ENCODE measurements around the gene SMURF2. TPM values are rescaled to one million over a fixed set of nuclear protein-coding genes. Genes with fewer than 3 reads are reported as not detected.

The SMURF2 gene
- total and polyA plus RNA-seq, 9 of the 15 experiments (the other 6 are each of a cell fraction or from before 2014, with no cell fraction given): 3.8 to 22.0 (median 14.8) TPM

- TF ChIP-seq ZNF609 (CRISPR knock-in tag; IDR thresholded peaks at IDR 0.05; ENCODE audit: borderline replicate concordance): no peak
- TF ChIP-seq SRSF9 (IDR thresholded peaks at IDR 0.05; ENCODE audit: borderline replicate concordance, low read depth, low read length): no peak
- no peak for TF ChIP-seq MAFG (tag; conservative IDR thresholded peaks at IDR 0.05)
- TF ChIP-seq YY1 (IDR thresholded peaks at IDR 0.05; ENCODE audit: borderline replicate concordance in 1 of 3, control insufficient read depth in 1 of 3, extremely low read depth in 1 of 3, insufficient read depth in 3 of 3, insufficient read length in 1 of 3, insufficient replicate concordance in 2 of 3, low read depth in 1 of 3, low read length in 2 of 3): peak; percentile 68 to 93 (median 90)
- peak; percentile 62 for TF ChIP-seq FIP1L1 (IDR thresholded peaks at IDR 0.05; ENCODE audit: low read depth, low read length, poor library complexity, severe bottlenecking)
- TF ChIP-seq ELF4 (CRISPR knock-in tag; IDR thresholded peaks at IDR 0.05): no peak; the same call in 1 of the 2 replicates
- peak; percentile 72 for TF ChIP-seq EGR1 (conservative IDR thresholded peaks at IDR 0.05)
- no peak for TF ChIP-seq RBM17 (IDR thresholded peaks at IDR 0.05; ENCODE audit: borderline replicate concordance, low read depth, low read length)
- no peak for TF ChIP-seq ZBTB12 (CRISPR knock-in tag; IDR thresholded peaks at IDR 0.05)
- TF ChIP-seq KAT8 (IDR thresholded peaks at IDR 0.05; ENCODE audit: low read depth): no peak; the same call in 1 of the 2 replicates
- TF ChIP-seq ZHX1 (conservative IDR thresholded peaks at IDR 0.05; ENCODE audit: low read length): no peak
- peak; percentile 6; the same call in 1 of the 2 replicates for TF ChIP-seq ZNF41 (CRISPR knock-in tag; conservative IDR thresholded peaks at IDR 0.05)
- 0 out of 2 replicates have a peak, but pooled peaks have one; percentile 36 for TF ChIP-seq ELK3 (CRISPR knock-in tag; IDR thresholded peaks at IDR 0.05)
- TF ChIP-seq POLR2G (IDR thresholded peaks at IDR 0.05; ENCODE audit: low read depth, low read length): peak; percentile 96
- no peak for TF ChIP-seq NR3C1 (CRISPR knock-in tag; IDR thresholded peaks at IDR 0.05)
- TF ChIP-seq EP400 (IDR thresholded peaks at IDR 0.05): peak; percentile 96
Observed at GRCh38 chr17:64496786-64497564, 165.1 kb downstream of the SMURF2 start, which contains the start of gene POLG2 (continued).

Measured in K562 (cell line).